HEK293 (cell line): ENCODE measurements around the gene VKORC1.
A peak's percentile ranks its signal among the peaks of the same experiment; 100 is the strongest.

Source experiments
- KLF16 ChIP-seq: fragments of 450-650 bp; formaldehyde crosslinking; IDR thresholded peaks from 2 replicates; pipeline ENCODE4 v1.5.1; 2017; ENCODE audit warnings: missing biosample characterization, missing genetic modification characterization
- KLF7 ChIP-seq: fragments of 450-650 bp; formaldehyde crosslinking; IDR thresholded peaks from 2 replicates; pipeline ENCODE4 v1.5.1; 2016; ENCODE audit warnings: missing biosample characterization, missing genetic modification characterization, borderline replicate concordance
- MEIS1 ChIP-seq: sonication (generic); formaldehyde crosslinking; IDR thresholded peaks from 2 replicates; pipeline ENCODE4 v1.8.1; 2022; ENCODE audit warnings: missing genetic modification reagents, mild to moderate bottlenecking, borderline replicate concordance
- REPIN1 ChIP-seq: fragments of 450-650 bp; formaldehyde crosslinking; IDR thresholded peaks from 2 replicates; pipeline ENCODE4 v1.5.1; 2017; ENCODE audit warnings: missing biosample characterization, missing genetic modification characterization, low read depth
- SALL2 ChIP-seq: fragments of 450-650 bp; formaldehyde crosslinking; IDR thresholded peaks from 2 replicates; pipeline ENCODE4 v1.5.0; 2017; ENCODE audit warnings: missing biosample characterization, mild to moderate bottlenecking, missing genetic modification characterization, borderline replicate concordance
- SETDB1 ChIP-seq: IDR thresholded peaks from one replicate; pipeline ENCODE4 v1.6.1; 2017; ENCODE audit warnings: mild to moderate bottlenecking, low read length, moderate library complexity, mixed read lengths; ENCODE audit not compliant: insufficient read length
- ZFP37 ChIP-seq: fragments of 450-650 bp; formaldehyde crosslinking; IDR thresholded peaks from 2 replicates; pipeline ENCODE4 v1.5.1; 2016; ENCODE audit warnings: missing biosample characterization, missing genetic modification characterization
- ZNF133 ChIP-seq: fragments of 450-650 bp; formaldehyde crosslinking; IDR thresholded peaks from 2 replicates; pipeline ENCODE4 v1.5.1; 2016; ENCODE audit warnings: missing biosample characterization, missing genetic modification characterization
- ZNF16 ChIP-seq: fragments of 450-650 bp; formaldehyde crosslinking; IDR thresholded peaks from 2 replicates; pipeline ENCODE4 v1.5.1; 2016; ENCODE audit warnings: low read depth, missing biosample characterization, missing genetic modification characterization
- ZNF169 ChIP-seq: fragments of 450-650 bp; formaldehyde crosslinking; IDR thresholded peaks from 2 replicates; pipeline ENCODE4 v1.5.1; 2016; ENCODE audit warnings: missing biosample characterization, missing genetic modification characterization
- ZNF214 ChIP-seq: fragments of 450-650 bp; formaldehyde crosslinking; IDR thresholded peaks from 2 replicates; pipeline ENCODE4 v1.5.1; 2017; ENCODE audit warnings: missing biosample characterization, mild to moderate bottlenecking, missing genetic modification characterization, borderline replicate concordance
- ZNF266 ChIP-seq: fragments of 450-650 bp; formaldehyde crosslinking; IDR thresholded peaks from 2 replicates; pipeline ENCODE4 v1.5.1; 2016; ENCODE audit warnings: missing biosample characterization, missing genetic modification characterization, low read depth
- ZNF548 ChIP-seq: fragments of 450-650 bp; formaldehyde crosslinking; IDR thresholded peaks from 2 replicates; pipeline ENCODE4 v1.5.1; 2016; ENCODE audit warnings: missing biosample characterization, missing genetic modification characterization
- ZNF561 ChIP-seq: fragments of 450-650 bp; IDR thresholded peaks from 2 replicates; pipeline ENCODE4 v1.5.1; 2018; ENCODE audit warnings: missing biosample characterization, missing genetic modification characterization, borderline replicate concordance
- ZNF654 ChIP-seq: fragments of 450-650 bp; formaldehyde crosslinking; IDR thresholded peaks from 2 replicates; pipeline ENCODE4 v1.5.1; 2016; ENCODE audit warnings: low read depth, missing biosample characterization, missing genetic modification characterization
- ZNF768 ChIP-seq: fragments of 450-650 bp; formaldehyde crosslinking; IDR thresholded peaks from 2 replicates; pipeline ENCODE4 v1.5.1; 2018; ENCODE audit warnings: missing biosample characterization, mild to moderate bottlenecking, missing genetic modification characterization
- ZNF777 ChIP-seq: fragments of 450-650 bp; formaldehyde crosslinking; IDR thresholded peaks from 2 replicates; pipeline ENCODE4 v1.5.1; 2017; ENCODE audit warnings: missing biosample characterization, missing genetic modification characterization, borderline replicate concordance
- ZNF792 ChIP-seq: fragments of 450-650 bp; formaldehyde crosslinking; IDR thresholded peaks from 2 replicates; pipeline ENCODE4 v1.5.1; 2016; ENCODE audit warnings: missing biosample characterization, missing genetic modification characterization
- TF ChIP-seq, protein P1 (sequence below): fragments of 450-650 bp; formaldehyde crosslinking; IDR thresholded peaks from 2 replicates; pipeline ENCODE4 v1.5.1; 2016; ENCODE audit warnings: missing biosample characterization, missing genetic modification characterization
- TF ChIP-seq, protein P2 (sequence below): fragments of 450-650 bp; formaldehyde crosslinking; IDR thresholded peaks from 2 replicates; pipeline ENCODE4; 2016; ENCODE audit warnings: missing biosample characterization, missing genetic modification characterization
- TF ChIP-seq, protein P3 (sequence below): fragments of 450-650 bp; formaldehyde crosslinking; conservative IDR thresholded peaks from 2 replicates; pipeline ENCODE4 v1.5.1; 2016; ENCODE audit warnings: low read depth, missing biosample characterization, missing genetic modification characterization
- TF ChIP-seq, protein P4 (sequence below): fragments of 450-650 bp; formaldehyde crosslinking; IDR thresholded peaks from 2 replicates; pipeline ENCODE4 v1.5.1; 2016; ENCODE audit warnings: missing biosample characterization, missing genetic modification characterization
- TF ChIP-seq, protein P5 (sequence below): fragments of 450-650 bp; formaldehyde crosslinking; IDR thresholded peaks from 2 replicates; pipeline ENCODE4 v1.5.1; 2017; ENCODE audit warnings: missing biosample characterization, missing genetic modification characterization
- TF ChIP-seq, protein P6 (sequence below): fragments of 450-650 bp; formaldehyde crosslinking; IDR thresholded peaks from 2 replicates; pipeline ENCODE4 v1.5.1; 2016; ENCODE audit warnings: missing biosample characterization, missing genetic modification characterization

Gene VKORC1

DNA sequence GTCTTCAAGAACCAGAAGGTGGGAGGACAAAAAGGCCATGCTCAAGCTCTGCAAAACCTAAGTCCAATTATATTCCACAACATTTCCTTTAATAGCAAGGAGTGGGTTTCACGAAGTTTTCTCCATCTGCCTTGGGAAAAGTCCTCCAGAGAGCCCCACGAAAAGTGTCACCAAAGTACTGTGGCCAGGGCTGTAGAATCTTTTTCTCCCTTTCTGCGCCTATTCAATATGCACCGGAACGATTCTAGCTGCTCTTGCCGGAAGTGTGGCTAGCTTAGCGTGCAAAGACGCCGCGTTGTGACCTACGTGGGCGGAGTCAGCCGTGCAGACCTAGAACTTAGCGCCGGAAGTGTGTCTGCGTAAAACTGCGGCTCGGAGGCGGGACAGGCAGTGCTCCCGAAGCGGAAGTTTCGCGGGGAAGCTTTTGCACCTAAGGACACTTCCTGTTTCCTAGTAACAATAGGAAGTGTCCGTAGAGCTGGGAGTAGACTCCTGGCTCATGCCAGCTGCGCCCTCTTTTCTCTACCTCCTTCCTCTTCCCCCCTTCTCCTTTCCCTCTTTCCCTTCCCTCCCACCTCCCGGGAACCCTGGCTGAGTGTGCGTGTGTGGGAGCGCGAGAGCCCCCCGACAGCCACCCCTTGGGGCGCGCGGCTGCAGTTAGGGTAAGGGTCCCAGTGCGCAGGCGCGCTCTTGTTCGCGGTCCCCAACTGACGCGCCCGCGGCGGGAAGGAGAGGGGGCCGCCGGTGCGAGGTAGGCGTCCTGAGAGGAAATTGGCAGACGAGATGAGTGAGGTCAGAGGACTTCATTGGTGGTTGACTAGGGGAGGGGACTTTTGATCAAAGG lies 20.4 kb downstream of the VKORC1 start, which contains the start of the genes ZNF646 and ZNF668 (continued):
- TF ChIP-seq, protein P1, sequence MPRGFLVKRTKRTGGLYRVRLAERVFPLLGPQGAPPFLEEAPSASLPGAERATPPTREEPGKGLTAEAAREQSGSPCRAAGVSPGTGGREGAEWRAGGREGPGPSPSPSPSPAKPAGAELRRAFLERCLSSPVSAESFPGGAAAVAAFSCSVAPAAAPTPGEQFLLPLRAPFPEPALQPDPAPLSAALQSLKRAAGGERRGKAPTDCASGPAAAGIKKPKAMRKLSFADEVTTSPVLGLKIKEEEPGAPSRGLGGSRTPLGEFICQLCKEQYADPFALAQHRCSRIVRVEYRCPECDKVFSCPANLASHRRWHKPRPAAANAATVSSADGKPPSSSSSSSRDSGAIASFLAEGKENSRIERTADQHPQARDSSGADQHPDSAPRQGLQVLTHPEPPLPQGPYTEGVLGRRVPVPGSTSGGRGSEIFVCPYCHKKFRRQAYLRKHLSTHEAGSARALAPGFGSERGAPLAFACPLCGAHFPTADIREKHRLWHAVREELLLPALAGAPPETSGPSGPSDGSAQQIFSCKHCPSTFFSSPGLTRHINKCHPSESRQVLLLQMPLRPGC (tag by site-specific recombination): peak; percentile 57
- no peak for TF ChIP-seq ZNF768 (tag by site-specific recombination)
- no peak for TF ChIP-seq ZNF654 (tag by site-specific recombination)
- TF ChIP-seq, protein P2, sequence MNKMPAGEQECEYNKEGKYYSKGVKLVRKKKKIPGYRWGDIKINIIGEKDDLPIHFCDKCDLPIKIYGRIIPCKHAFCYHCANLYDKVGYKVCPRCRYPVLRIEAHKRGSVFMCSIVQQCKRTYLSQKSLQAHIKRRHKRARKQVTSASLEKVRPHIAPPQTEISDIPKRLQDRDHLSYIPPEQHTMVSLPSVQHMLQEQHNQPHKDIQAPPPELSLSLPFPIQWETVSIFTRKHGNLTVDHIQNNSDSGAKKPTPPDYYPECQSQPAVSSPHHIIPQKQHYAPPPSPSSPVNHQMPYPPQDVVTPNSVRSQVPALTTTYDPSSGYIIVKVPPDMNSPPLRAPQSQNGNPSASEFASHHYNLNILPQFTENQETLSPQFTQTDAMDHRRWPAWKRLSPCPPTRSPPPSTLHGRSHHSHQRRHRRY: no peak
- no peak for TF ChIP-seq ZNF133 (tag by site-specific recombination)
- TF ChIP-seq ZNF548: no peak
- TF ChIP-seq, protein P3, sequence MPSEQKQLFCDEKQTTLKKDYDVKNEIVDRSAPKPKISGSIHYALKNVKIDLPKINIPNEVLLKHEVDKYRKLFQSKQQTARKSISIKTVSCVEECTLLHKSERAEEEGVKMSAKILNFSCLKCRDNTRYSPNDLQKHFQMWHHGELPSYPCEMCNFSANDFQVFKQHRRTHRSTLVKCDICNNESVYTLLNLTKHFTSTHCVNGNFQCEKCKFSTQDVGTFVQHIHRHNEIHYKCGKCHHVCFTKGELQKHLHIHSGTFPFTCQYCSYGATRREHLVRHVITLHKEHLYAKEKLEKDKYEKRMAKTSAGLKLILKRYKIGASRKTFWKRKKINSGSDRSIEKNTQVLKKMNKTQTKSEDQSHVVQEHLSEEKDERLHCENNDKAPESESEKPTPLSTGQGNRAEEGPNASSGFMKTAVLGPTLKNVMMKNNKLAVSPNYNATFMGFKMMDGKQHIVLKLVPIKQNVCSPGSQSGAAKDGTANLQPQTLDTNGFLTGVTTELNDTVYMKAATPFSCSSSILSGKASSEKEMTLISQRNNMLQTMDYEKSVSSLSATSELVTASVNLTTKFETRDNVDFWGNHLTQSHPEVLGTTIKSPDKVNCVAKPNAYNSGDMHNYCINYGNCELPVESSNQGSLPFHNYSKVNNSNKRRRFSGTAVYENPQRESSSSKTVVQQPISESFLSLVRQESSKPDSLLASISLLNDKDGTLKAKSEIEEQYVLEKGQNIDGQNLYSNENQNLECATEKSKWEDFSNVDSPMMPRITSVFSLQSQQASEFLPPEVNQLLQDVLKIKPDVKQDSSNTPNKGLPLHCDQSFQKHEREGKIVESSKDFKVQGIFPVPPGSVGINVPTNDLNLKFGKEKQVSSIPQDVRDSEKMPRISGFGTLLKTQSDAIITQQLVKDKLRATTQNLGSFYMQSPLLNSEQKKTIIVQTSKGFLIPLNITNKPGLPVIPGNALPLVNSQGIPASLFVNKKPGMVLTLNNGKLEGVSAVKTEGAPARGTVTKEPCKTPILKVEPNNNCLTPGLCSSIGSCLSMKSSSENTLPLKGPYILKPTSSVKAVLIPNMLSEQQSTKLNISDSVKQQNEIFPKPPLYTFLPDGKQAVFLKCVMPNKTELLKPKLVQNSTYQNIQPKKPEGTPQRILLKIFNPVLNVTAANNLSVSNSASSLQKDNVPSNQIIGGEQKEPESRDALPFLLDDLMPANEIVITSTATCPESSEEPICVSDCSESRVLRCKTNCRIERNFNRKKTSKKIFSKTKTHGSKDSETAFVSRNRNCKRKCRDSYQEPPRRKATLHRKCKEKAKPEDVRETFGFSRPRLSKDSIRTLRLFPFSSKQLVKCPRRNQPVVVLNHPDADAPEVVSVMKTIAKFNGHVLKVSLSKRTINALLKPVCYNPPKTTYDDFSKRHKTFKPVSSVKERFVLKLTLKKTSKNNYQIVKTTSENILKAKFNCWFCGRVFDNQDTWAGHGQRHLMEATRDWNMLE (tag by site-specific recombination): peak; percentile 91
- TF ChIP-seq KLF16: peak; percentile 90
- no peak for TF ChIP-seq ZFP37
- no peak for TF ChIP-seq ZNF792 (tag by site-specific recombination)
- no peak for TF ChIP-seq SETDB1
- TF ChIP-seq ZNF214 (tag by site-specific recombination): no peak
- TF ChIP-seq, protein P4, sequence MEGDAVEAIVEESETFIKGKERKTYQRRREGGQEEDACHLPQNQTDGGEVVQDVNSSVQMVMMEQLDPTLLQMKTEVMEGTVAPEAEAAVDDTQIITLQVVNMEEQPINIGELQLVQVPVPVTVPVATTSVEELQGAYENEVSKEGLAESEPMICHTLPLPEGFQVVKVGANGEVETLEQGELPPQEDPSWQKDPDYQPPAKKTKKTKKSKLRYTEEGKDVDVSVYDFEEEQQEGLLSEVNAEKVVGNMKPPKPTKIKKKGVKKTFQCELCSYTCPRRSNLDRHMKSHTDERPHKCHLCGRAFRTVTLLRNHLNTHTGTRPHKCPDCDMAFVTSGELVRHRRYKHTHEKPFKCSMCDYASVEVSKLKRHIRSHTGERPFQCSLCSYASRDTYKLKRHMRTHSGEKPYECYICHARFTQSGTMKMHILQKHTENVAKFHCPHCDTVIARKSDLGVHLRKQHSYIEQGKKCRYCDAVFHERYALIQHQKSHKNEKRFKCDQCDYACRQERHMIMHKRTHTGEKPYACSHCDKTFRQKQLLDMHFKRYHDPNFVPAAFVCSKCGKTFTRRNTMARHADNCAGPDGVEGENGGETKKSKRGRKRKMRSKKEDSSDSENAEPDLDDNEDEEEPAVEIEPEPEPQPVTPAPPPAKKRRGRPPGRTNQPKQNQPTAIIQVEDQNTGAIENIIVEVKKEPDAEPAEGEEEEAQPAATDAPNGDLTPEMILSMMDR: peak; percentile 63
- no peak for TF ChIP-seq SALL2 (tag by site-specific recombination)
- TF ChIP-seq, protein P5, sequence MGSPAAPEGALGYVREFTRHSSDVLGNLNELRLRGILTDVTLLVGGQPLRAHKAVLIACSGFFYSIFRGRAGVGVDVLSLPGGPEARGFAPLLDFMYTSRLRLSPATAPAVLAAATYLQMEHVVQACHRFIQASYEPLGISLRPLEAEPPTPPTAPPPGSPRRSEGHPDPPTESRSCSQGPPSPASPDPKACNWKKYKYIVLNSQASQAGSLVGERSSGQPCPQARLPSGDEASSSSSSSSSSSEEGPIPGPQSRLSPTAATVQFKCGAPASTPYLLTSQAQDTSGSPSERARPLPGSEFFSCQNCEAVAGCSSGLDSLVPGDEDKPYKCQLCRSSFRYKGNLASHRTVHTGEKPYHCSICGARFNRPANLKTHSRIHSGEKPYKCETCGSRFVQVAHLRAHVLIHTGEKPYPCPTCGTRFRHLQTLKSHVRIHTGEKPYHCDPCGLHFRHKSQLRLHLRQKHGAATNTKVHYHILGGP: no peak
- TF ChIP-seq, protein P6, sequence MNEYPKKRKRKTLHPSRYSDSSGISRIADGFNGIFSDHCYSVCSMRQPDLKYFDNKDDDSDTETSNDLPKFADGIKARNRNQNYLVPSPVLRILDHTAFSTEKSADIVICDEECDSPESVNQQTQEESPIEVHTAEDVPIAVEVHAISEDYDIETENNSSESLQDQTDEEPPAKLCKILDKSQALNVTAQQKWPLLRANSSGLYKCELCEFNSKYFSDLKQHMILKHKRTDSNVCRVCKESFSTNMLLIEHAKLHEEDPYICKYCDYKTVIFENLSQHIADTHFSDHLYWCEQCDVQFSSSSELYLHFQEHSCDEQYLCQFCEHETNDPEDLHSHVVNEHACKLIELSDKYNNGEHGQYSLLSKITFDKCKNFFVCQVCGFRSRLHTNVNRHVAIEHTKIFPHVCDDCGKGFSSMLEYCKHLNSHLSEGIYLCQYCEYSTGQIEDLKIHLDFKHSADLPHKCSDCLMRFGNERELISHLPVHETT (tag by site-specific recombination): peak; percentile 86
- TF ChIP-seq ZNF16: no peak
- no peak for TF ChIP-seq ZNF169
- peak; percentile 62; the same call in 1 of the 2 replicates for TF ChIP-seq ZNF777 (tag by site-specific recombination)
- TF ChIP-seq KLF7 (tag by site-specific recombination): peak; percentile 79; the same call in 1 of the 2 replicates
- TF ChIP-seq REPIN1 (tag by site-specific recombination): no peak; the same call in 1 of the 2 replicates
- no peak for TF ChIP-seq ZNF266 (tag by site-specific recombination)
- no peak for TF ChIP-seq MEIS1
- TF ChIP-seq ZNF561 (tag by site-specific recombination): peak; percentile 96
